GM18907 (cell line): ENCODE data around the gene GOLGA2.

Experiments
- ATAC-seq: cut with Tn5 transposase; IDR thresholded peaks from one replicate; pipeline ENCODE4 v1.9.1; 2021; ENCODE audit warnings: mild to moderate bottlenecking, moderate library complexity; ENCODE audit not compliant: unreplicated experiment

GOLGA2 gene

DNA sequence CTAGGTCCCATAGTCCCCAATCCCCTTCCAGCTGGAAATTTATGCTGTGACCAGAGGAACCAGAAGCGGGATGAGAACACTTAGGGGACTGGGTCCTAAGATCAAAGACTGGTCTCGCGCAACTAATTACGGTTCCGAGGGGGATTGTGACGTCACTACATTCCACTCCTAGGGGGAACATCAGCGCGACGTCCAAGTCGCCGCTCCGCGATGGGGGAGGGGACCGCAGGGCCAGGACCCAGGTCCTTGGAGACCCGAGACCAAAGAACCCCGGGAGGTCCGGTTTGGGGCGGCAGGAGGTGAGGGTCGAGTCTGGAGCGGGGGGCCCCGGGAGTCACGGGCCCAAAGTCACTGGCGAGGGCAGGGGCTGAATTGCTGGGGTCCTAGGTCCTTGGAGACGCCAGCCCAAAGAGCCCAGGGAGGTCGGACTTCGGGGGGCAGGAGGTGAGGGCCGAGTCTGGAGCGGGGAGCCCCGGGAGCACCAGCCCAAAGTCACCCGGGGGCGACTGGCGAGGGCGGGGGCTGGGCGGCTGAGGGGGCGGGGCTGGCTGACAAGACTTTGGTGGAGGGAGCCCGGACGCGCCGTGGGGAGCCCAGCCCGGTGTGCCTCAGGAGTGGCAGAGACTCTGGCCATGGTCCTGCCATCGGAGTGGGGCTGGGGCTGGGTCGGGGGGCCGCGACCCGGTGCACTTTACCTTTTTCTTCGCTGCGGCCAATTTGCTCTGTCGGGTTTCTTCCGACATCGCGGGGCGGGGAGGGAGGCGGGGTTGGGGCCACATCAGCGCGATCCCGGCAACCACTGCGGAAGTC is at the start of gene GOLGA2:
Gene GOLGA2, minus strand, starts transcription at position 810 of the 810 bp plus-strand sequence. Its CDS starts 31 bp downstream, at position 779.
- ATAC-seq, result peak; percentile 56

- ATAC-seq, result no peak
Observed at GRCh38 chr9:128324401-128324800, 48.6 kb upstream of the GOLGA2 start.

DNA sequence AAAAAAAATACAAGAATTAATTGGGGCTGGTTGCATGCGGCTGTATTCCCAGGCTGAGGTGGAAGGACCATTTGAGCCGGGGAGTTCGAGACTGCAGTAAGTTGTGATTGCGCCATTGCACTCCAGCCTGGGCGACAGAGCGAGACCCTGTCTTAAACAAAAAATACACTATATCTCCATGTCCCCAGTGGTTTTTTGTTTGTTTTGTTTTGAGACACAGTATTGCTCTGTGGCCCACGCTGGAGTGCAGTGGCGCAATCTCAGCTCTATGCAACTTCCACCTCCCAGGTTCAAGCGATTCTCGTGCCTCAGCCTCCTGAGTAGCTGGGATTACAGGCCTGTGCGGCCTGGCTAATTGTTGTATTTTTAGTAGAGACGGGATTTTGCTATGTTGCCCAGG is 48.0 kb upstream of the GOLGA2 start:
- ATAC-seq, result no peak

DNA sequence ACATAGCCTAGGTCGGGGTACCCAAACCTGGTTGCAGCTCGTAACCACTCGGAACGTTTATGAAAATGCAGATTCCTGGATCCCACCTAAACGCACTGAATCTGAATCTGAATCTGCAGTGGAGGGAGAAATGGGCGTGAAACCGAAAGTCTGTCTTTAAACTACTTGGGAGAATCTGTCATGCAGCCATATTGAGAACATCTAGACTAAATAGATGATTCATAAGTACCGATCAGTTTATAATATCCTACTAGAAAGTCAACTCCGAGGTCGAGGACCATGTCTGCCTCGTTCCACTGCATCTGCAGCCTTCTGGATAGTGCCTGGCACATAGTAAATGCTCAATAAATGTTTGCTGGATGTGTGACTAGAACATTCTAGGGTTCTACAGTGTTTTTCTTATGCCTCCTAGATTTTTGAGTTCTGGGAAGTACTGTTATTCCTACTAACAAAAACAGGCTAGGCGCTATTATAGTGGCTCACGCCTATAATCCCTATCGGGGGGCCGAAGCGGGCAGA is 47.5 kb upstream of the GOLGA2 start:
- ATAC-seq, result no peak

DNA sequence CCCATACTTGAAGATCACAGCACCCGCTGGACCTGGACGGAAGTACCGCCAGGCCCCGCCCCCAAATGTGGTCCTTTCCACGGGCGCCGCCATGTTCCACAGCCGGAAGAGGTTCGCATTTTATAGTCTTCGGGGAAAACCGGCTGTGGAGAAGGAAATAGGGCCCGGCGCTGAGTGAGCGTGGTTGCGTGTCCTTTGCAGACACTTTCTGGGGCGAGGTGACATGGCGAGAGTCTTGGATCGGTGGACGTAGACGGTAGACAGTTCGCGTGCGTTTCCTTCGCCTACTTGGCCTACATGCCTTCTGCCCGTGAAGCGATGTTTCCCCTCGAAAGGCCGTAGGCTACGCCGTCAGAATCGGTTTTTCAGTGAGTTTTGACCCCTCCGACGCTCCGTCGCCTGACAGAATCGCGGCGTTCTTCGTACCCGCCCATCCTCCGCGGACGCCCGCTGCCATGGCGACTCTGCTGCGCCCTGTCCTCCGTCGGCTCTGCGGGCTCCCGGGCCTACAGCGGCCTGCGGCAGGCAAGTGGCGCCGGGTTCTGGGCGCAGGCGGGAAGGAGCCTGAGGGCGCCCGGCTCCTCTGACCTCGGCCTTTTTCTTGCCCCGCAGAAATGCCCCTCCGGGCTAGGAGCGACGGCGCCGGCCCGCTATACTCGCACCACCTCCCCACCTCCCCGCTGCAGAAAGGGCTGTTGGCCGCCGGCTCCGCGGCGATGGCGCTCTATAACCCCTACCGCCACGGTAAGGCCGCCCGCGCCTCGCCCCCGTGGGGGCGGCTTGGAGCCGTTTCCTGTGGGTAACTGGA is 46.8 kb upstream of the GOLGA2 start, which contains the start of the genes COQ4 and TRUB2:
Gene COQ4, plus strand, starts transcription at position 436 of the 808 bp plus-strand sequence. Its CDS starts 20 bp downstream, at position 456.
Gene TRUB2, minus strand, starts transcription at position 44 of the 808 bp plus-strand sequence. Its CDS starts 39 bp downstream, at position 5.
- ATAC-seq, result peak; percentile 76

- ATAC-seq, result peak; percentile 9
Observed at GRCh38 chr9:128321879-128322403, 46.1 kb upstream of the GOLGA2 start.

DNA sequence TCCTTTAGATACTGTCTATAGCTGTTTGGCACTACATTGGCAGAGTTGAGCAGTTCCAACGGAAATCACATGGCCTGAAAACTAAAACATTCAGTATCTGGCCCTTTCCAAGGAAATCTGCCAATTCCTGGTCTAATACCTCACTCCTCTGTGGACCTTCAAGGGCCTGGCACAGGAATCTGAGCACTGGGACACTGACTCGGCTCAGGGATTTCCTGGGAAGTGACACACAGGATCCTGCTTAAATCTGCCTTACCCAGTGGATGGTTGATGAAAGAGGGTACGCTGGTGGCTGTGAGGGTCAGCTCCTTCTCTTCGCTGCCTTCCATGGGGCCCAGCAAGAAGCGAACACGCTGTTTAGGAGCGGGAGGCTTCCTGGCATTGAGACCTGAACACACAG is 45.5 kb upstream of the GOLGA2 start:
- no peak for ATAC-seq

DNA sequence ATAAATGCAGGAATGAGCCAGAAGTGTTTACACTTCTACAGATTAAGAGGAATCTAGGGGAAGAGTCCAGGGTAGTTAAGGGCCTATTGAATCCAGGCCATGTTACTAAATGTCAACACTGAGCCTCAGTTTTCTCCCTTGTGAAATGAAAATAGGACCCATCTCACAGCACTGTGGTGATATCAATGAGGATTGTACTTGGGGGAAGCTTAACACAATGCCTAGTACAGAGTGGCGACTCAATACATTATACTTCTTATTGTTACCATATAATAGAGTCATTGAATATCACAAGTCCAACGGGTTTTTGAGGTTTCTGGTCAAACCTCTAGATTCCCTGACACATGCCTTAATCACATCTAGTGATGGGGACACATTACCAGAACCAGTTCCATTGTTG is 41.8 kb upstream of the GOLGA2 start:
- no peak for ATAC-seq

GRCh38 chr9:128316421-128316820 is 40.6 kb upstream of the GOLGA2 start:
- ATAC-seq, result no peak

- ATAC-seq, result no peak
Observed at GRCh38 chr9:128314697-128315096, 38.9 kb upstream of the GOLGA2 start.

DNA sequence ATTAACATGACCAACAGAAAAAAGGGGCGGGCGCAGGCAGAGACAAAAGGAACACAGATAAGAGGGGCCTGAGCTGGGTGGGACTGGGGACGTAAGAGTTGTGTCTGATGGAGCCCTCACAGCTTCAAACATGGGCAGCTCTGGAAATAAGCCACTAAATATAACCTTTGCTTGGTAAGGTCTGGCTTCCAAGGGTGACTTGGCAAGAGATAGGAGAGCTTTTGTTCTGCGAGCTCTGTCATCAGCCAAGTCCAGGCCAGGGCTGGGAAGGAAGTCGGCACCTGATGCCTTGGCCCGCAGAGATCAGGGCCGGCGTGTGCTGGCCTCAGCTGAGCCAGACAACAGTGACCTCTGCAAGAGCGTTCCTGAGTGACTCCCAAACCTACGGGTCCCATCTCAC is 34.7 kb upstream of the GOLGA2 start:
- no peak for ATAC-seq

DNA sequence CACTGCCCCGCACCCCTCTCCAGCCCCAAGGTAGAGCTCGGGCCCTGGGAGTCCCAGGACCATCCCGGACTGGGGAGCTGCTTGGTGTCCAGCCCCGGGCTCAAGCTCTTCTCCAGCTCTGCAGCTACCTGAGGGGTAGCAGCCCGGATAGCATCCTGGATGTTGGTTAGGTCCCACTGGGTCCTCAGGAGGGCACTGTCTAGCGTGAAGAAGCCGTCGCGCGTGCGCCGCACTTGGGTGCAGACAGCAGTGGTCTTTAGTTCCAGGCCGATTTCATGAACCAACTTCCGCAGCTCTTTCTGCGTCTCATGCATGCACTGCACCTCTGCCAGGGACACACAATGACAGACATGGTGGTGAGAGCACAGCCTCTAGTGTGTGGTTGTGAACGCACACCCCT is 33.7 kb upstream of the GOLGA2 start:
- ATAC-seq, result no peak

GRCh38 chr9:128304971-128305288 is 29.1 kb upstream of the GOLGA2 start:
- no peak for ATAC-seq

DNA sequence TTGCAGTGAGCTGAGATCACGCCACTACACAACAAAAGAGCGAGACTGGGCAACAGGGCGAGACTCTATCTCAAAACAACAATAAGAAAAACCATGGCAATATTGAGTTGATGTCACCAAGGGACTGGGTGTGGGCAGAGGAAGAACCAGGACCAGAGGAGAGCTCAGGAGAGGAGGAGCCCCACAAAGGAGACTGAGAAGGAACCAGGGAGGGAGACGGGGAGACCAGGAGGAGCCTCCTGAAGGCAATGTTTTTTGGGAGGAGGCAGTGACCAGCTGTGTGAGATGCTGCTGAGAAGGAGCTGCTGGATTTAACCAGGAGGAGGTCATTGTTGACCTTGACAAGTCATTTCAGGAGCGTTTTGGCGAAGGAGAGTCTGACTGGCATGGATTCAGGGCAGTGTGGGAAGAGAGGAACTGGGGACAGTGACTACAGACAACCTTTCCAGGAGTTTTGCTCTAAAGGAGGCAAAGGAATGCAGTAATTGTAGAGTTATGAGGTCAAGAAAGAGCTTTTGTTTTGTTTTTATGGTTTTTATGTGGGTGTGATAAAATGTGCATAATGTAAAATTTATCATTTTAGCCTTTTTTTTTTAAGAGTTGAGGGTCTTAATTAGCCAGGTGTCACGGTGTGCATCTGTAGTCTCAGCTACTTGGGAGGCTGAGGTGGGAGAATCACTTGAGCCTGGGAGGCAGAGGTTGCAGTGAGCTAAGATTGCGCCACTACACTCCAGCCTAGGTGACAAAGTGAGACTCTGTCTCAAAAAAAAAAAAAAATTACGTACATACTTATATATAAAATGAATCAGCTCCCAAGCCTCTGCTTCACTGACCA is 28.5 kb upstream of the GOLGA2 start:
- no peak for ATAC-seq

- ATAC-seq, result no peak
Observed at GRCh38 chr9:128298535-128299482, 23.0 kb upstream of the GOLGA2 start.

DNA sequence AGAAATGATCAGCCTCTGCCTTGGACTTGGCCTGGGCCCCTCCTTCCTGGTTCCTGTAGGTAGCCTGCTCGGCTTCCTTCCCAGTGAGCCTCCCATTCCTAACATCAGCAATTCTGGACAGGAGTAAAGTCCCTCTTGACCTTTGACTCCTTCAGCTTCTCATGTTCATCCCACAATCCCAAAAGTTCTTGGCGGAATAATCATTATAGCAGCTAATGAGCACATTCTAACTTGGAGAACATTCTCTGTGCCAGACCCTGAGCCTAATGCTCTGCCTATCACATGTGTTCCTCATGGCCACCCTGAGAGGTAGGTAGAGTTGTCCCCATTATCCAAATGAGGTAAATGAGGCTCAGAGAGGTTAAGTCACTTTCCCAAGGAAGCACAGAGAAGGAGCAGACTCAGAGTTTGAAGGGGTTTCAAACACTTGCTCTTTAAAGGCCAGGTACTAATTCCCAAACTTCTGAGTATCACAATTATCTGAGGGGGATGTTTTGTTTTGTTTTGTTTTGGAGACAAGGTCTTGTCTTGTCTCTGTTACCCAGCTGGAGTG is 21.5 kb upstream of the GOLGA2 start:
- ATAC-seq, result no peak

GRCh38 chr9:128296340-128297220 is 20.8 kb upstream of the GOLGA2 start:
- ATAC-seq, result no peak

- ATAC-seq, result no peak
Observed at GRCh38 chr9:128294142-128294541, 18.3 kb upstream of the GOLGA2 start.
